HepG2 (cell line): Measurements from ENCODE around the gene RAB43. TPM values are rescaled to one million over a fixed set of nuclear protein-coding genes. Genes with fewer than 3 reads are reported as not detected.

Source experiments
- ATAC-seq: fragments of 200-7000 bp; cut with Tn5 transposase; 3 replicates; pipeline ENCODE4 v1.9.1; 2020; ENCODE audit warnings: mild to moderate bottlenecking, moderate library complexity
- BruUV-seq: library from RNA; stranded (reverse); fragments of 400-500 nt; replicated peaks from 2 replicates; lab custom pipeline; 2021; lab: Mats Ljungman, UMichigan
- CTCF ChIA-PET: fragments of 300-600 bp; formaldehyde crosslinking; extraction: SDS; loops from one replicate; lab custom pipeline; 2021; ENCODE audit warnings: low total read pairs, inconsistent platforms, low intra/inter-chr PET ratio; lab: Yijun Ruan, JAX
- POLR2A ChIA-PET: fragments of 350-600 bp; sonication (Branson Sonifier 250); formaldehyde crosslinking; loops from one replicate; lab custom pipeline; 2020; ENCODE audit warnings: antibody characterized with exemption, inconsistent platforms; lab: Yijun Ruan, JAX
- DNase-seq: peaks from one replicate; pipeline ENCODE4 v3.0.0-alpha.2; 2015; ENCODE audit warnings: low spot score
- FAIRE-seq: peaks from 3 replicates; lab custom pipeline; 2011; peaks lifted over from hg19 to GRCh38; lab: Jason Lieb, UNC
- H2AFZ ChIP-seq: one replicate; pipeline ENCODE4 v1.6.1; 2011; ENCODE audit warnings: low read length, inconsistent platforms
- H3K27ac ChIP-seq: fragments of 300-600 bp; 3 replicates; pipeline ENCODE4 v1.8.0; 2011; ENCODE audit warnings: mixed run types, mild to moderate bottlenecking, mixed read lengths, low read length, inconsistent platforms; ENCODE audit not compliant: insufficient read depth; ENCODE audit errors: extremely low read length
- H3K27me3 ChIP-seq, 2 experiments: fragments of 200-600 bp in 1 of 2; 2 replicates in 1 of 2; 3 replicates in 1 of 2; pipeline versions ENCODE4 v1.6.0 to v1.8.0; 2011; ENCODE audit warnings: low read length in 2 of 2, mild to moderate bottlenecking in 2 of 2, moderate library complexity in 2 of 2, inconsistent platforms in 1 of 2; ENCODE audit not compliant: insufficient read depth in 2 of 2, control insufficient read depth in 1 of 2
- H3K36me3 ChIP-seq, 2 experiments: fragments of 200-600 bp in 1 of 2; replicated peaks in 1 of 2; 2 replicates in 1 of 2; 3 replicates in 1 of 2; pipeline versions ENCODE4 v1.5.1 to v1.8.0; 2011; ENCODE audit warnings: low read length in 2 of 2, inconsistent platforms in 1 of 2; ENCODE audit not compliant: insufficient read depth in 2 of 2, control insufficient read depth in 1 of 2
- H3K4me1 ChIP-seq: 2 replicates; pipeline ENCODE4 v1.5.1; 2012; ENCODE audit warnings: low read length, inconsistent platforms; ENCODE audit not compliant: insufficient read depth
- H3K4me2 ChIP-seq: 2 replicates; pipeline ENCODE4 v1.6.0; 2011; ENCODE audit warnings: low read depth, low read length, inconsistent platforms
- H3K4me3 ChIP-seq, 3 experiments: fragments of 200-600 bp in 1 of 3; sonication (generic), shearing (Covaris generic) in 1 of 3; replicated peaks in 1 of 3; 2 replicates each; pipeline ENCODE4 v1.5.1; 2011 to 2016; ENCODE audit warnings: low read length in 3 of 3, inconsistent platforms in 2 of 3, low read depth in 2 of 3, mild to moderate bottlenecking in 2 of 3, control low read depth in 1 of 3, mixed read lengths in 1 of 3; ENCODE audit not compliant: insufficient read depth in 1 of 3
- H3K79me2 ChIP-seq: one replicate; pipeline ENCODE4 v1.6.1; 2011; ENCODE audit warnings: low read length, inconsistent platforms; ENCODE audit not compliant: insufficient read depth
- H3K9ac ChIP-seq: 2 replicates; pipeline ENCODE4 v1.6.0; 2011; ENCODE audit warnings: mild to moderate bottlenecking, low read depth, low read length, inconsistent platforms; ENCODE audit not compliant: insufficient read depth
- H3K9me3 ChIP-seq: 2 replicates; pipeline ENCODE4 v1.5.1; 2012; ENCODE audit warnings: mild to moderate bottlenecking, low read length
- H4K20me1 ChIP-seq: 2 replicates; pipeline ENCODE4 v1.6.0; 2011; ENCODE audit warnings: inconsistent platforms, mild to moderate bottlenecking, low read length, moderate library complexity; ENCODE audit not compliant: insufficient read depth
- AGO2 ChIP-seq: fragments of 200-400 bp; formaldehyde crosslinking; optimal IDR thresholded peaks from 2 replicates; pipeline ENCODE3; 2017; ENCODE audit warnings: mild to moderate bottlenecking, low read depth, low read length, moderate library complexity
- ARID2 ChIP-seq: sonication (generic); formaldehyde crosslinking; IDR thresholded peaks from 2 replicates; pipeline ENCODE4 v1.8.1; 2022; ENCODE audit warnings: mild to moderate bottlenecking, missing genetic modification reagents, borderline replicate concordance
- NR2F2 ChIP-seq: IDR thresholded peaks from 2 replicates; pipeline ENCODE4 v1.6.1; 2012; ENCODE audit warnings: low read depth, inconsistent platforms, borderline replicate concordance
- WGBS: methylation state at CpG from one replicate; pipeline ENCODE4 v1.1.6; 2017; ENCODE audit warnings: low lambda C conversion rate; 5-methylcytosine and 5-hydroxymethylcytosine counted together
- in situ Hi-C: cut with HindIII; loops from 2 replicates; pipeline ENCODE4 v1.10.0; 2017; ENCODE audit warnings: low pct_unique_long_range_greater_than_20kb; ENCODE audit not compliant: extremely low pct_ligation_motif_present
- intact Hi-C: fragments of 100-400 bp; cut with micrococcal nuclease; formaldehyde crosslinking; loops from one replicate; pipeline ENCODE4 v1.10.0; 2022; ENCODE audit not compliant: unreplicated experiment
- polyA plus RNA-seq, 8 experiments: library from polyadenylated mRNA; depleted of rRNA in 3 of 8; stranded (reverse) in 7 of 8; unstranded in 1 of 8; fragments of >200 nt; fragmentation: Illumina TruSeq in 4 of 8; extraction: Trizol in 4 of 8; gene quantifications; 2 replicates each; pipeline versions ENCODE4 v1.2.1 to v1.2.3, GENCODE V29; 2011 to 2016; ENCODE audit warnings: low read depth in 4 of 8, missing spikeins in 1 of 8, mixed read lengths in 1 of 8; ENCODE audit not compliant: insufficient read depth in 1 of 8
- total RNA-seq, 5 experiments: library from RNA; depleted of rRNA; stranded (reverse); fragments of >200 nt; fragmentation: Illumina TruSeq; extraction: Trizol; gene quantifications; 2 replicates each; pipeline ENCODE4 v1.2.3, GENCODE V29; 2016; ENCODE audit warnings: low read depth in 1 of 5
- TF ChIP-seq, protein P1 (sequence below): sonication (generic); formaldehyde crosslinking; IDR thresholded peaks from 2 replicates; pipeline ENCODE4 v1.9.0; 2021; ENCODE audit warnings: mild to moderate bottlenecking, missing genetic modification reagents

The RAB43 gene
- total and polyA plus RNA-seq, 2 of the 13 experiments (the other 11 are each of a cell fraction or from before 2014, with no cell fraction given) = 11.8 to 18.4 TPM

DNA sequence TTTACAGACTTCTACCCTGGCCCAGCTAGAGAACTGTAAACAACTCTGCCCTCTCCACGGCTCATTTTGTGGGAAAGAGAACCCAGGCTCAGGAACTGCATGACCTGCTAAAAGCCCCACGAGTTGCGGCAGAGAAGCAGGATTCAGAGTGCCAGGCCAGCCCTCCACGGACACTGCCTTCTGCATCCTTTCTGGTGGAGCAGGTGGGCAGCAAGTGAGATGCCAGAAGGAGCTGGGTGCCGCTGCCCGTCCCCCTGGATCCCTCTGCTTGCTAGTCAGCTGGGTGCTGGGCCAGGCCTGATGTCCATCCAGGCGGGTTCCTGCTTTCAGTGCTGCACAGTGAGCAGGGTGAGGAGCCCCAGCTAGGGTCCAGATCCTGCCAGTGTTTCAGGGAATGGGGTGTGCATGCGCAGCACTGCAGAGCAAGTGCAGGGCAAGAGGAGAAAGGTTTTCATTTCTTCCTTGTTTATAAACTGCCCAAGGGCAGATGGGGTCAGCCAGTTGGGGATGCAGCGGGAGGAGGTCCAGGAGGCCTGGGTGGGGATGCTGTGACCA lies 5.2 kb upstream of the RAB43 start:
- in situ Hi-C loops (no loop called here), intact Hi-C loops (no loop called here)
- ATAC-seq (no peak), DNase-seq (no peak), FAIRE-seq (no peak)
- CTCF ChIA-PET = no interaction called here
- Histone ChIP-seq H4K20me1 (no peaks in the 10 kb centered on the region), H2AFZ (no peak overlapping the region), H3K4me2 (no peak overlapping the region), H3K36me3 (peaks cover 8 to 24% of the 10 kb centered on the region in 2 experiments), H3K4me3 (no peak overlapping the region), H3K79me2 (no peaks in the 10 kb centered on the region), H3K27me3 (no peaks in the 10 kb centered on the region), H3K4me1 (peaks cover 16% of the 10 kb centered on the region), H3K9me3 (no peaks in the 10 kb centered on the region), H3K27ac (no peak overlapping the region), H3K9ac (no peak overlapping the region)
- no TSS peak for BruUV-seq
- POLR2A ChIA-PET = no interaction called here
- 92% methylated on average over 5 of the region's 9 CpGs for WGBS
- TF ChIP-seq NR2F2 (no peak), AGO2 (peak; percentile 30), ARID2 (no peak)
- TF ChIP-seq, protein P1, sequence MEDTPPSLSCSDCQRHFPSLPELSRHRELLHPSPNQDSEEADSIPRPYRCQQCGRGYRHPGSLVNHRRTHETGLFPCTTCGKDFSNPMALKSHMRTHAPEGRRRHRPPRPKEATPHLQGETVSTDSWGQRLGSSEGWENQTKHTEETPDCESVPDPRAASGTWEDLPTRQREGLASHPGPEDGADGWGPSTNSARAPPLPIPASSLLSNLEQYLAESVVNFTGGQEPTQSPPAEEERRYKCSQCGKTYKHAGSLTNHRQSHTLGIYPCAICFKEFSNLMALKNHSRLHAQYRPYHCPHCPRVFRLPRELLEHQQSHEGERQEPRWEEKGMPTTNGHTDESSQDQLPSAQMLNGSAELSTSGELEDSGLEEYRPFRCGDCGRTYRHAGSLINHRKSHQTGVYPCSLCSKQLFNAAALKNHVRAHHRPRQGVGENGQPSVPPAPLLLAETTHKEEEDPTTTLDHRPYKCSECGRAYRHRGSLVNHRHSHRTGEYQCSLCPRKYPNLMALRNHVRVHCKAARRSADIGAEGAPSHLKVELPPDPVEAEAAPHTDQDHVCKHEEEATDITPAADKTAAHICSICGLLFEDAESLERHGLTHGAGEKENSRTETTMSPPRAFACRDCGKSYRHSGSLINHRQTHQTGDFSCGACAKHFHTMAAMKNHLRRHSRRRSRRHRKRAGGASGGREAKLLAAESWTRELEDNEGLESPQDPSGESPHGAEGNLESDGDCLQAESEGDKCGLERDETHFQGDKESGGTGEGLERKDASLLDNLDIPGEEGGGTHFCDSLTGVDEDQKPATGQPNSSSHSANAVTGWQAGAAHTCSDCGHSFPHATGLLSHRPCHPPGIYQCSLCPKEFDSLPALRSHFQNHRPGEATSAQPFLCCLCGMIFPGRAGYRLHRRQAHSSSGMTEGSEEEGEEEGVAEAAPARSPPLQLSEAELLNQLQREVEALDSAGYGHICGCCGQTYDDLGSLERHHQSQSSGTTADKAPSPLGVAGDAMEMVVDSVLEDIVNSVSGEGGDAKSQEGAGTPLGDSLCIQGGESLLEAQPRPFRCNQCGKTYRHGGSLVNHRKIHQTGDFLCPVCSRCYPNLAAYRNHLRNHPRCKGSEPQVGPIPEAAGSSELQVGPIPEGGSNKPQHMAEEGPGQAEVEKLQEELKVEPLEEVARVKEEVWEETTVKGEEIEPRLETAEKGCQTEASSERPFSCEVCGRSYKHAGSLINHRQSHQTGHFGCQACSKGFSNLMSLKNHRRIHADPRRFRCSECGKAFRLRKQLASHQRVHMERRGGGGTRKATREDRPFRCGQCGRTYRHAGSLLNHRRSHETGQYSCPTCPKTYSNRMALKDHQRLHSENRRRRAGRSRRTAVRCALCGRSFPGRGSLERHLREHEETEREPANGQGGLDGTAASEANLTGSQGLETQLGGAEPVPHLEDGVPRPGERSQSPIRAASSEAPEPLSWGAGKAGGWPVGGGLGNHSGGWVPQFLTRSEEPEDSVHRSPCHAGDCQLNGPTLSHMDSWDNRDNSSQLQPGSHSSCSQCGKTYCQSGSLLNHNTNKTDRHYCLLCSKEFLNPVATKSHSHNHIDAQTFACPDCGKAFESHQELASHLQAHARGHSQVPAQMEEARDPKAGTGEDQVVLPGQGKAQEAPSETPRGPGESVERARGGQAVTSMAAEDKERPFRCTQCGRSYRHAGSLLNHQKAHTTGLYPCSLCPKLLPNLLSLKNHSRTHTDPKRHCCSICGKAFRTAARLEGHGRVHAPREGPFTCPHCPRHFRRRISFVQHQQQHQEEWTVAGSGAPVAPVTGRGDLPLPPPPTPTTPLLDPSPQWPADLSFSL = no peak
